Stimulated activated CD8-positive, alpha-beta memory T cell treated with anti-CD3 and anti-CD28 coated beads, Interleukin-4, amount 100 ng/mL, for 4 hours (primary cell): Measurements from ENCODE around the gene LARGE1.

Experiments used
- DNase-seq, 2 donors: peaks; one replicate each; pipeline ENCODE4 v3.0.0-alpha.2; 2020; ENCODE audit warnings: low read depth in 2 of 2, low spot score in 1 of 2

Gene LARGE1

DNA sequence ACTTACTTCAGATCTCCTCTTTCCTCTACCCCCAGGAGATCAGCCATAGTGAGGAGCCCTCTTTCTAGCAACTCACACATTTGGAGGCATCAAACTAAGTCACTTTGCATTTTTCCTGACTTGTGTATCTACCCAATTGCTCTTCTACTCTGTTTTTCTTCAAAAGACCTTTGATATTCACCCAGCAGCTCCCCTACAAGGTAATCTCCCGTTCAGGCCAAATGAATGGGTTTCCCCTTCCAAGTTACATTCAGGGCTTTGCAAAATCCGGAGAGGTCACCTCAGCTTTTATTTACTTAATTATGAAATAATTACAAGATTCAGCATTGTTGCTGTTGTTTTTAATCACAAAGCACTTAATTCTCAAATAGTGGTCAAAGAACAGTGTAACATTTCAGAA, 6.1 kb downstream of the LARGE1 start:
- DNase-seq, result no peak

DNA sequence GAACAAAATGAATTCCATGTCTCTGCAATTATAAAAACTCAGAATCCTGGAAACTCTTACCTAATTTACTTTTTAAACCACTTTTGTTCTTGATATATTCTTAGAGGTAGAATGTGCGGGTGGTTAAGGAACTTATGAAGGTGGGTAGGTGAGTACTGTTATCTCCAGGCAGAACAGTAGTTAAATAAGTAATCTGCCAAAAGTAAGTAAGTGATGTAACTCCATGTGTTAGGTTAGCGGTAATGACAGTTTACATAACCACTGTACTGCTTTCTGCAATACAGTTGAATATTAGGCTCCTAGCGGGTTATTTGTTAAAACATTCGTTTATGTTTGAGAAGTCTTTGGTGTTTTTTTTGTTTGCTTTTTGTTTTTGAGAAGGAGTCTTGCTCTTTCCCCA, 7.1 kb downstream of the LARGE1 start:
- DNase-seq, result no peak

DNA sequence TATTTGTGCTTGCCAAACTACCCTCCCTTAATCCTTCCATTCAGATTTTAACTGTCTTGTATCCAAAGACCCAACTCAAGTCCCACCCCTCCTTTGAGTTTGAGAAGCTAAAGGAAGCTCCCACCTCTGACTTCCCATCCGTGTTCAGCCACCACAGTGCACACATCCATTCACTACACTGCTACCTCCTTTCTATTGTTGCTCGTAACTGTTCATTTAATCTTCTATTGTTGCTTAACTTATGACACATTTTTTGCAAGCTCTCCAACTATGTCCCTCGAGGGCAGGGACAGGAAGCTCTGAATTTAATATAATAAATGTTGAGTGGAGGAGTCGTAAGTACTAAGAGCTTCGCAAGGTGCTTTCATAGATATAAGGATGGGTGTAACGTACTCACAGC, 10.4 kb downstream of the LARGE1 start:
- DNase-seq, result no peak

DNA sequence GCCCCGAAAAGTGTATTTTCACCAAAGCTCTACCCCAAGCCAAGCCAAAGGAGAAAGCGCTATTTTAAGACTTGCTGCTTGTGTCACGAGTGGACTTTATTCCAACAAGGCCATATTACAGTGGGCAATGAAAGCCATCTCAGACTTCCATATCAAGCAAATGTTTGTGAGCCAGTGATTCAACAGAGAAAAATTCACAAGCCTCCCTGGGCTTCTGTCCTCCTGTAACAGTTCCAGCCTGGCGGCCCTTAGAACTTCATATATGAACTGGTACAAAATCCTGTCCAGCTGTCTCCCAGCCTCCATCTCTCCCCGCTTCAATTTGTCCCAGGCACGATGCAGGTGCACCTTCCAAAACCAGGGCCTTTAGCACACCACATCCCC, 11.2 kb downstream of the LARGE1 start:
- DNase-seq, result no peak

DNA sequence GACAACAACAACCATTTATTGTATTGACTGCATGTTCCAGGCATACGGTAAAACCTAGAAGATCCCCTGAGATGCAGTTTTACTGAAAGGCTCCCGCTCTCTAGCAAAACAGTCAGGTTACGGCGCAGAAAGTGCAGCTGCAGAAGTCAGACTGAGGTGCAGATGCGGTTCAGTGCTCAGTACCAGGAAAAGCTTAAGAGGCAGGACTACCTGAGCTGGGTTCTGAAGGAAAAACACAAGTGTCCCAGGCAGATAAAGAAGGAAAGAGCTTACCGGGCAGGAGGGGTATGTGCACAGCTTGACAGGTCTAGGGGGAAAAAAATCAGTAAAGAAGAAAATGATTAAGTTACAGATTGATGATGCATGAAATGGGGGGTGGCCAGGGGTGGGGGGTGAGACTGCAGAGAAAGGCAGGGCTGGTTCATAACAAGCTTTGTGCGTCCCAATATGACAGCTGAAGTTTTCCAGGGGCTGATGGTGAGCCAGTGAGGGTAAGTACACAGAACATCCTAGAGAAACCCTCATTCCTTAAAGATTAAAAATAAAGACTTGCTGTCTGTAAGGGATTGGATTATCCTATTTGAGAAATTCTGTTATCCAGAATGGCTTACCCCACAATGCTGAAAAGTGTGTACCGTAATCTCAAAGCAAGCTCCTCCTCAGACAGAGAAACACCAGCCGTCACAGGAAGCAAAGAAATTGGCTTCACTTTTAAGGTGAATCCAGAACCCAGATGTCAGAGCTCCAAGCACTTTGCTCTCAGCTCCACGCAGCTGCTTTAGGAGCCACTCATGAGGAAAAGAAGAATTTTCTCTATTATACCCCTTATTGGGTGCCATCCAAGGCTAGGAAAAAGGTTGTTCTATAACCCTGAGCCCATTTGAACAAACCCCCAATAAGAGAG, 11.9 kb downstream of the LARGE1 start:
- DNase-seq, result no peak

DNA sequence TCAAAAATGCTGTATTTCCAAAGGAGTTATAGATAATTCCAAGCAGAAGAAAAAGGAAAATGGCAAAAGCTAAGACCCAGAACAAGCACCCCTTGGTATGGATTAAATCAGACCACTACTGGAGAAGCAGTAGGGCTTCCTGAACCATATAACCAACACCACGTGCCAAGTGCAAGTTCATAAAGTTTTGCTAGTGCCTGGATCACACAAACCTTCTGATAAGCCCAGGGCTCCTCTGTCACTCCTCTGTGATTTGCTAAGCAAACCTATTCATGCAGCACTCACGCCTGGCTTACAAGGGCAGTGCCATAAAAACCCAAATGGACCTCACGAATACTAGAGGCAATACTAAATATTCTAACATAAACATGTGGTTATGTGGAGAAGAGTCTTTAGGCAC, 13.3 kb downstream of the LARGE1 start:
- DNase-seq, result no peak

DNA sequence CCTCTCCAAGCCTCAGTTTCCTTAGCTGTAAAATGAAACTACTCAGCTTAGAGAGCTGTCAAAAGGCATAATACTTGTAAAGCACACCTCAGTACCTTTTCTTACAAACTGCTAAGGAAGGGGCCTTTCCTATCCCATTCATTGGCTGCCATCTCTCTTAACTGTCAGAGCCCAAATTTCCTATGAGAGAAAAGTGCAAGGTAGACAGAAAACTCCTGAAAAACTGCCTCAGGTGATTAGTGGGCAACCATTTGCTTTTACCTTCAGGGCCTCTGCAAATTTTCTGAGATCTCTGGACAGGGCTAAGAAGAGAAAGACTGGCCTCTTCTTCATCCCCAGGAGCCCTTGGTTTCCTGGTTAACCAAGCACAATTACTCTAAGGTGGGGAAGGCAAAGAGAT, 13.8 kb downstream of the LARGE1 start:
- DNase-seq, result no peak

- DNase-seq, result no peak
These were observed 17.3 kb downstream of the LARGE1 start for GRCh38 chr22:33903012-33903411.

- no peak for DNase-seq
These were observed 18.2 kb downstream of the LARGE1 start for GRCh38 chr22:33902073-33902472.

DNA sequence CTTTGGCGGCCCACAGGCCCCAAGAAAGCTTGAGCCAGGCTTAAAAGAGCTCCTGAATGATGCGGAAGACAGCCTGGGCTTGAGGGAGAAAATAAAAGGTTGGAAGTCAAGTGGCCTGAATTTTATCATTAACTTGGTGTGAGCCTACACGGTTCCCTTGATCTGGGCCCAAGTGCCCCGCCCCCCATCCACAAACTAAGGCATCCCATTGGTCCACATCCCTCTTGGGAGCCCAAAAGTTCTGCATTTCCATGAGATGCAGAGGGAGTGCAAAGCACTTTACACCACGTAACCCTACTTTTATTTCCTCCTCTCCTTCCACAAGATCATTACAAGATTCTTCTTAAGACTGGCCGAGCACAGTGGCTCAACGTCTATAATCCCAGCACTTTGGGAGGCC, 22.2 kb downstream of the LARGE1 start:
- DNase-seq, result no peak

GRCh38 chr22:33897448-33897835, 22.8 kb downstream of the LARGE1 start:
- DNase-seq, result no peak

GRCh38 chr22:33896575-33897447, 23.5 kb downstream of the LARGE1 start:
- no peak for DNase-seq

- DNase-seq, result no peak
These were observed 24.1 kb downstream of the LARGE1 start for GRCh38 chr22:33896154-33896553.

DNA sequence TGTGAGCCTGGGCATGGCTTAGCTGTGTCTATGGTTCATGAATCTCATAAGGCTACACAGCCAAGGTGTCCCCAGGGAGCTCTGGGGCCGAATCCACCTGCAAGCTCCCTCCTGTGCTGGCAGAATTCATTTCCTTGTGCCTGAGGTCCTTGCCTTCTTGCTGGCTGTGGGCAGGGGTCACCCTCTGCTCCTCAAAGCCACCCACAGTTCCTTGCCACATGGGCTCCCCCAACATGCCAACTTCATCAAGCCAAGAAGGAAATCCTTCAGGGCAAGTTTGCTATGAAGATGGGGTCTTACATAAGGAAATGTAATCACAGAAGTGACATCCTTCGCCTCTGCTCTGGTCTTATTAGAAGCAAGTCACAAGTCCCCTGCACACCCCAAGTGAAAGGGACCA, 24.8 kb downstream of the LARGE1 start:
- DNase-seq, result no peak

DNA sequence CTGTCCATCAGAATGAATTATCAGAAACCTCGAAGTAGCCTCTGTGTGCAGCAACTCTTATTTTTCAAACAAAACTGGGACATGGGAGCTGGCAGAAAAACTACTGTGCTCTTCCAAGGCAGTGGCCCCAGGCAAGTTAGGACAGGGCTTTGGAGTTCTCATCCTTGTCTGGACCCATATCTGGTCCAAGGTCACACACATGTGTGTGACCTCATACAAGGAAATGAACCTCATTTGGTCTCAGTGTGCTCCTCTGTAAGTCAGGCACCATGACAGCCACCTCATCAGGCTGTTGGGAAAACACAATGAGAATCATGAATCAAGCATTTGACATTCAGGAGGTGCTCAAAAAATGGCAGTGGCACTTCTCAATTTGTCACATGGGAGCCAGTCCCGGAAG, 25.8 kb downstream of the LARGE1 start:
- DNase-seq, result no peak

GRCh38 chr22:33894036-33894435, 26.2 kb downstream of the LARGE1 start:
- DNase-seq, result no peak

- DNase-seq, result no peak
These were observed 26.8 kb downstream of the LARGE1 start for GRCh38 chr22:33893512-33893911.

DNA sequence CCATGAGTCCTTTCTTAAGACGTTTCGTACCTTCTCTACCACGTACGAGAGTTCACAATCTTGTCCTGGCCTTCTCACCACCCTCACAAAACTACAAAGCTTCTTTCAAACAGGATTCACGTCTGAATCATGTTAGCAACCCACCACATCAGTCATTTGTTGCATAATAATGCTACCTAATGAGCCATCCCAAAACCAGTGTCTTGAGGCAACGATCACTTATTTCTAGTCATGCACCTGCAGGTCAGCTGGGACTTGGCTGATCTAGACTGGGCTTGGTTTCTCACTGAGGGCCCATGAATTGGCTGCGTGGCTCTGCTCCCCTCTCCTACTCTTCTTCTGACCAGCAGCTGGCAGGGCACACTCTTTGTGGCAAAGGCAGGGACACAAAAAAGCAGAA, 28.3 kb downstream of the LARGE1 start:
- DNase-seq, result no peak

DNA sequence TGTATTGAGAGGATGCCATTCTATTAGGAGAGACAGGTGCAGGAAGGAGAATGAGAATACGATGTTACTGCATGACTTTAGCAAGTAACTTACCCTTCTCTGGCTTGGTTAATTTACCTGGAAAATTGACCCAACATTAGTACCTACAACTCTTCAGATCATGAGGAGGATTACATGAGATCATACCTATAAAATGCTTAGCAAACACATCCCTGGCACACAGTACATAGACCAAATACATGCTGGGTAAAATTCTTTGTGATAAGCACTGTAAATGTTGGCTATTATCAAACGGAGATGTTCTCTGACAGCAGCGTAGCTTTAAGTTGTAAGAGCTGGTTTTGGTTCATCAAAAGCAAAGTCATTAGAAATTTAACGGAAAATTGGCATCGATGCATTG, 28.8 kb downstream of the LARGE1 start:
- no peak for DNase-seq

GRCh38 chr22:33889748-33890147, 30.5 kb downstream of the LARGE1 start:
- no peak for DNase-seq

DNA sequence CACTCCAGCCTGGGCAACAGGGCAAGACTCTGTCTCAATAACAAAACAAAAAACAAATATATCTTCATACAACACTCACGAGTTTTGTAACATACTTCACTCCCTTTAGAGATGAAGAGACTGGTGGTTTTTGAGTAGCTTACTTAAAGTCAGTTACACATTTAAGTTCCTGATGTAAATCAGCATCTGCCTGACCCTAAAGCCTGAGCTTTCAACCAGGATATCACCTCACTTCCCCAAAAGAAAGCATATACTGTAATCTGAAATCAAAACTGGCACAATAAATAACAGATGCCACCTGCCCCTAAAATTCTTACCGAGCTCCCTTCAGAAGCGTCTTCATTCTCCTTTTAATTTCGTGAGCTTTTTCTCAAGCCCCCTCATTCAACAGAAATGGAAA, 31.5 kb downstream of the LARGE1 start:
- no peak for DNase-seq

- DNase-seq, result no peak
These were observed 33.1 kb downstream of the LARGE1 start for GRCh38 chr22:33887173-33887572.
